Measurements from ENCODE around the gene CENPU.

CENPU gene

DNA sequence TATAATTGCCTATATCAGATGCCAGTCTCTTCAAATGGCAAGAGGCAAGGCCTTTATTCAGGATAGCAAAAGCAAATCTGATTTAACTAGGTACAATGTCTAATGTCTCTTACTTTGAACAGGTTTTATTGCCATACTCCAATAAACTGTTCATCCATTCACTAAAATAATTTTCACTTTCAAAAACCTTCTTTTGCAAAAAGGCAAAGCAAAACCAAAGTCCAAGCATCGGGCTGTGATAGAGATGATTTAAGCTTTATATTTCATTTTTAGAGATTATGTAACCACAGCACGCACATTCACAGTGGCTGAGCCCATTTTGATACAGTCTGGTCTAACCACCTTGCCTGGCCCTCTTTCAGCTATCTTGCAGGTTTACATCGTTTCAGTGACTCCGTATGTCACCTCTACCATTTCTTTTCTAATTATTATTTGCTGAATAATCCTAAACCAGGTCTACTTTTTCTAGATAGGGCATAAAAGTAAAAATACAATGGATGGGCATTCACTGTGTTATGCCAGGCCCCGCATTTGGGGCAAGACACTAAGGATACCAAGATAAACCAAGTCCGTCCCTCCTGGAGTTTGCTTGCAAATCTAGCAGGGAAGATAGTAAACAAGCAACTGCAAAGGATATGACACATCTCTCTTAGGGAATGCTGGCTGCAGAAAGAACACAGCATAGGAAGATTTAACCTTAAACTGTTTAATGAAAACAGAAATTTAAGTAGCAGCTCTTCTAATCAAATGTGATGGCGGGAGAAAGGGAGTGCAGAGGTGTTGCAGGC, 86.4 kb downstream of the CENPU start:
- Histone ChIP-seq H3K23ac (ENCODE audit: low read length in 2 of 2) (no peak overlapping the region), H2BK5ac (ENCODE audit: low read depth, low read length, poor library complexity, severe bottlenecking) (no peak overlapping the region), H3K4me2 (ENCODE audit: low read length, poor library complexity, severe bottlenecking) (peak overlapping the region; percentile 71), H3K4ac (ENCODE audit: low read depth in 1 of 2, low read length in 2 of 2) (no peak overlapping the region), H2BK15ac (ENCODE audit: low read depth, poor library complexity, severe bottlenecking) (peak overlapping the region; percentile 45), H3K27ac (ENCODE audit: low read length, poor library complexity, severe bottlenecking) (peak overlapping the region; percentile 64), H3K14ac (ENCODE audit: low read length in 2 of 2) (no peak overlapping the region), H4K91ac (ENCODE audit: low read length) (no peak overlapping the region), H4K8ac (ENCODE audit: low read length) (no peak overlapping the region), H3K4me1 (ENCODE audit: control insufficient read depth, insufficient read depth, low read depth, low read length) (peaks cover 2% of the 10 kb centered on the region), H2AFZ (ENCODE audit: low read depth, low read length) (no peak overlapping the region), H2BK120ac (ENCODE audit: low read depth, low read length) (no peak overlapping the region), H3K4me3 (ENCODE audit: insufficient read depth in 1 of 2, low read depth in 1 of 2, low read length in 2 of 2) (peak overlapping the region; percentile 90 to 96), H2BK12ac (ENCODE audit: low read length in 2 of 2) (no peak overlapping the region), H3K27me3 (ENCODE audit: control insufficient read depth in 1 of 2, insufficient read depth in 1 of 2, low read length in 2 of 2) (no peaks in the 10 kb centered on the region), H3K18ac (ENCODE audit: low read depth in 1 of 2, low read length in 2 of 2) (peak overlapping the region in 1 of 2 experiments; percentile 93), H3K79me1 (replicated peaks; ENCODE audit: low read length, poor library complexity, severe bottlenecking) (peaks cover 8% of the 10 kb centered on the region), H3K9me3 (ENCODE audit: control insufficient read depth, low read length) (no peaks in the 10 kb centered on the region), H3K36me3 (ENCODE audit: control insufficient read depth in 1 of 2, insufficient read depth in 2 of 2, low read depth in 1 of 2, low read length in 2 of 2) (peaks cover 5 to 25% of the 10 kb centered on the region in 2 experiments), H2AK5ac (ENCODE audit: low read length, severe bottlenecking) (no peak overlapping the region), H3K9ac (ENCODE audit: low read length) (peak overlapping the region; percentile 92)
- 46% methylated on average over 6 of the region's 7 CpGs for WGBS
- peak; percentile 65 for DNase-seq

DNA sequence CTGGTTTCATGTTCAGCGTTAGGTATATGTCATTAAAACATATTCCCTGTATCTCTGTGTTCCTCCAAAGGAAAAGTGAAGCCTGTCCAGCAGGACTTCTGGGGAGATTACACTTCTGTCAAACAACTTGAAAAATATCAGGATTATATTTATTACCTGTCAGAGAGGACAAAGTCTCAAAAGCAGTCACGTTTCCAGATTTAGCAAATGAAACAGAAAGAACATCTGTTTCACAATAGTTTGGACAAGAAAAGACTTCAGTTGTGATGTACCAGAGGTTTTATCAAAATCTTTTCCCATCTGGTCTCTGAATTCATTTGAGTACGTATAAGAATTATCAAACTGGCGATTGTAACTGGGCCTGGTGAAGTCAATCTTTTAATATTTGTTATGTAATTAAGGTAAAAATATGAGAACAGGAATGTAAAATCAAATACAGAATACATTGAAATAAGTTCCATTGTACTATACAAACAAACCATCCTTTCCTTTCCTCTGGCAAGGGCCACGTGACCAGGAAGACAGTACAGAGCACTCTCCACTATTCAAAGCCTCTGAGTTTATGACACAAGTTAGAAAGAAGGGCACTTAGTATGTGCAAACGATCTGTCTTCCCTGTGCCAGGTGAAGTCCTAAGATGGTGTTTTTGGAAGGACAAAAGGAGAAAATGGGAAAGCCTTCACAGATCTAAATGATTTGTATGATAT, 87.8 kb downstream of the CENPU start:
- peaks cover 8 to 33% of the 10 kb centered on the region in 2 experiments for H3K36me3 ChIP-seq (ENCODE audit: control insufficient read depth in 1 of 2, insufficient read depth in 2 of 2, low read depth in 1 of 2, low read length in 2 of 2)
- peak overlapping the region; percentile 92 for H3K9ac ChIP-seq (ENCODE audit: low read length)
- no peak overlapping the region for H3K4ac ChIP-seq (ENCODE audit: low read depth in 1 of 2, low read length in 2 of 2)
- H2BK120ac ChIP-seq (ENCODE audit: low read depth, low read length) = no peak overlapping the region
- H2BK5ac ChIP-seq (ENCODE audit: low read depth, low read length, poor library complexity, severe bottlenecking) = no peak overlapping the region
- no peak overlapping the region for H4K8ac ChIP-seq (ENCODE audit: low read length)
- H3K14ac ChIP-seq (ENCODE audit: low read length in 2 of 2) = no peak overlapping the region
- H3K27ac ChIP-seq (ENCODE audit: low read length, poor library complexity, severe bottlenecking) = peak overlapping the region; percentile 62
- no peak overlapping the region for H3K23ac ChIP-seq (ENCODE audit: low read length in 2 of 2)
- peak; percentile 16 for DNase-seq
- H2AFZ ChIP-seq (ENCODE audit: low read depth, low read length) = no peak overlapping the region
- peak overlapping the region in 1 of 2 experiments; percentile 21 for H3K18ac ChIP-seq (ENCODE audit: low read depth in 1 of 2, low read length in 2 of 2)
- no peak overlapping the region for H2BK15ac ChIP-seq (ENCODE audit: low read depth, poor library complexity, severe bottlenecking)
- H3K4me1 ChIP-seq (ENCODE audit: control insufficient read depth, insufficient read depth, low read depth, low read length) = peaks cover 2% of the 10 kb centered on the region
- H2AK5ac ChIP-seq (ENCODE audit: low read length, severe bottlenecking) = no peak overlapping the region
- no peaks in the 10 kb centered on the region for H3K9me3 ChIP-seq (ENCODE audit: control insufficient read depth, low read length)
- H3K79me1 ChIP-seq (replicated peaks; ENCODE audit: low read length, poor library complexity, severe bottlenecking) = peaks cover 8% of the 10 kb centered on the region
- no peak overlapping the region for H4K91ac ChIP-seq (ENCODE audit: low read length)
- WGBS = 42% methylated on average over 2 of the region's 6 CpGs
- H3K27me3 ChIP-seq (ENCODE audit: control insufficient read depth in 1 of 2, insufficient read depth in 1 of 2, low read length in 2 of 2) = no peaks in the 10 kb centered on the region
- H3K4me2 ChIP-seq (ENCODE audit: low read length, poor library complexity, severe bottlenecking) = peak overlapping the region; percentile 55
- no peak overlapping the region for H2BK12ac ChIP-seq (ENCODE audit: low read length in 2 of 2)
- H3K4me3 ChIP-seq (ENCODE audit: insufficient read depth in 1 of 2, low read depth in 1 of 2, low read length in 2 of 2) = peak overlapping the region in 1 of 2 experiments; percentile 20

DNA sequence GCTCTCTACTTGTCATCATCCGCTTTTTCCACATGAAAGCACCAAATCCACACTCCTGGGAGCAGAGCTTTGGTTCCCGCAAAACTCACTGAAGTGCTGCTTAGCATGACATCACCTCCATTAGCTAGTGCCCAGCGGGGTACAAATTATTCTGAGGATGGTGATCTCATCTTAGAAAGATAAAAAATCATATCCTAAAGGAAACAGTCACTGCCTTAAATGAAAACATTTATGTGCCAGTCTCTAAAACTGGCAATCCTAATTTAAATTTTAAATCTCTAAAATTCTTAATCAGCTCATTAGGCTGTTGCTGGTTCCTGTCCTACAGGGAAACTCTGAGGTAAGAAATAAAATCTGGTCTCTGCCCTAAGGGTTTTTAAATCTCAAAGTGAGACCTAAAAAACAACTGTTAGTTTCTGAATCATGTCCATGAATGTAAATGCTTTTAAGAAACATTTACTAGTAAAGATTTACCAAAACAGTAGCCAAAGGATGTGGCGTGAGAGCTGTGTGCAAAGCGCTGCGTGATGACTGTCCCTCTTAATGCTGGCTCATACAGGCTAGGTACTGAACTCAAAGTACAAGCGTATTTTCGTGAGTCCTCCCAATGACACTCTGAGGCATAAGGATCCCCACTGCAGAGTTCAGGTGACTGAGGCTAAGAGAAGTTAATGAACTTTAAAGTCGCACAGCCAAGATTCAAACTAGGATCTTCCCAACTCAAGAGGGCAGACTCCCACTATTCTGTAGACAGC, 89.2 kb downstream of the CENPU start:
- Histone ChIP-seq H3K4me3 (ENCODE audit: insufficient read depth in 1 of 2, low read depth in 1 of 2, low read length in 2 of 2) (no peak overlapping the region), H3K4me1 (ENCODE audit: control insufficient read depth, insufficient read depth, low read depth, low read length) (peaks cover 2% of the 10 kb centered on the region), H2BK120ac (ENCODE audit: low read depth, low read length) (no peak overlapping the region), H3K4me2 (ENCODE audit: low read length, poor library complexity, severe bottlenecking) (peak overlapping the region; percentile 68), H2BK12ac (ENCODE audit: low read length in 2 of 2) (no peak overlapping the region), H3K27me3 (ENCODE audit: control insufficient read depth in 1 of 2, insufficient read depth in 1 of 2, low read length in 2 of 2) (no peaks in the 10 kb centered on the region), H3K18ac (ENCODE audit: low read depth in 1 of 2, low read length in 2 of 2) (peak overlapping the region in 1 of 2 experiments; percentile 46), H3K79me1 (replicated peaks; ENCODE audit: low read length, poor library complexity, severe bottlenecking) (peaks cover 1% of the 10 kb centered on the region), H3K4ac (ENCODE audit: low read depth in 1 of 2, low read length in 2 of 2) (no peak overlapping the region), H4K8ac (ENCODE audit: low read length) (no peak overlapping the region), H2BK15ac (ENCODE audit: low read depth, poor library complexity, severe bottlenecking) (no peak overlapping the region), H3K36me3 (ENCODE audit: control insufficient read depth in 1 of 2, insufficient read depth in 2 of 2, low read depth in 1 of 2, low read length in 2 of 2) (peaks cover 8 to 44% of the 10 kb centered on the region in 2 experiments), H3K27ac (ENCODE audit: low read length, poor library complexity, severe bottlenecking) (peak overlapping the region; percentile 92), H2AFZ (ENCODE audit: low read depth, low read length) (no peak overlapping the region), H3K9ac (ENCODE audit: low read length) (peak overlapping the region; percentile 70), H2BK5ac (ENCODE audit: low read depth, low read length, poor library complexity, severe bottlenecking) (peak overlapping the region; percentile 53), H3K9me3 (ENCODE audit: control insufficient read depth, low read length) (no peaks in the 10 kb centered on the region), H3K23ac (ENCODE audit: low read length in 2 of 2) (peak overlapping the region in 1 of 2 experiments; percentile 34), H3K14ac (ENCODE audit: low read length in 2 of 2) (no peak overlapping the region), H4K91ac (ENCODE audit: low read length) (no peak overlapping the region), H2AK5ac (ENCODE audit: low read length, severe bottlenecking) (peak overlapping the region; percentile 93)
- DNase-seq = peak; percentile 61
- WGBS = 78% methylated on average over 5 of the region's 9 CpGs
